Measurements from ENCODE around the gene C9orf78.
"Not testable (repeated sequence)": the region's sequence is repeated elsewhere in the genome, so short reads cannot be mapped to it uniquely, and the experiment has no call there.

The C9orf78 gene

DNA sequence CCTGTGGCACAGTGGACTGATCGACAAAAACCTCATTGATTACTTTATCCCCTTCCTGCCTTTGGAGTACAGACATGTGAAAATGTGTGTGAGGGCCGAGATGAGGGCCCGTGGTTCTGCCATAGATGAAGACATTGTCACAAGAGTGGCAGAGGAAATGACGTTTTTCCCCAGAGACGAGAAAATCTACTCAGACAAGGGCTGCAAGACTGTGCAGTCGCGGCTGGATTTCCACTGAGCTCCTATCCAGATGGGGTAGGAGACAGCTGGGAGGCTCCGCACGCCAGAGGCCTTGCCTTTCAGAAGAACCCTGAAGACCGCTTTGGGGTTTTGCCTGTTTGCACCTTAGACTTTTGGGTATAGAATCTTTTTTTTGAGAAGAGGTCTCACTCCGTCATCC, 25.7 kb downstream of the C9orf78 start:
- no peak for DNase-seq

DNA sequence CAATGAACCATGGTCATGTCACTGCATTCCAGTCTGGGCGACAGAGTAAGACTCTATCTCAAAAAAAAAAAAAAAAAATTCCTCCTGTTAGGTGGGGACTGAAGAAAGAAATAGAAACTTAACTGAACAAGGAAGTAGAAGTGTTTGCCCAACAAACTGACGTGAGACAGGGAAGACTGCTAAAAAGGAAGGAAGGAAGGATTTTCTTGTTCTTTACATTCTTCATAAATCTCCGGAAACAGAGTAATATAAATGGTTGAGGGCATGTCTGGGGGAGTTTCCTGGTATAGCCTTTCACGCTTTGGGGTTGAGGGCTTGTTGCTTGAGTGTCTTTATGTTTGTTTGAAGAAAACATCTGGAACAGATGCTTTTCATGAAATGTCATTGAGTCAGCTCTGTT, 29.0 kb downstream of the C9orf78 start:
- DNase-seq, result no peak

DNA sequence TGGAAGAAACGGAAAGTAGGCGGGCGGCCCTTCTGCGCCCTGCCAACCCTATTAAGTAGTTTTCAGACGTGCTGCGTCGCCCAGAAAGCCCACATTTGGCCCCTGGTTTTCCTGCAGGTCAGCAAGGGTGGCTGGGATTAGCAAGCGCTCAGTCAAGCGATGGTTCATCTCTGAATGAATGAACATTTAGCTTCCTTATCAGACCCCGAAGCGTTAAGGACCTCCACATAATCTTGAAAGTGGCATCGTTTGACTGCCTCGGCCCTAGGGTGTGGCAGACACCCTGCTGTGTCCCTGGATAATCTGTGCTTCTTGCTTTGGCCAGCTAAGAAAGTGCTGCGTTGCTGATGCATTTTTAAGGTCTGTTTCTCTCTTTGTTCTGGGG, 31.4 kb downstream of the C9orf78 start:
- DNase-seq, result no peak

DNA sequence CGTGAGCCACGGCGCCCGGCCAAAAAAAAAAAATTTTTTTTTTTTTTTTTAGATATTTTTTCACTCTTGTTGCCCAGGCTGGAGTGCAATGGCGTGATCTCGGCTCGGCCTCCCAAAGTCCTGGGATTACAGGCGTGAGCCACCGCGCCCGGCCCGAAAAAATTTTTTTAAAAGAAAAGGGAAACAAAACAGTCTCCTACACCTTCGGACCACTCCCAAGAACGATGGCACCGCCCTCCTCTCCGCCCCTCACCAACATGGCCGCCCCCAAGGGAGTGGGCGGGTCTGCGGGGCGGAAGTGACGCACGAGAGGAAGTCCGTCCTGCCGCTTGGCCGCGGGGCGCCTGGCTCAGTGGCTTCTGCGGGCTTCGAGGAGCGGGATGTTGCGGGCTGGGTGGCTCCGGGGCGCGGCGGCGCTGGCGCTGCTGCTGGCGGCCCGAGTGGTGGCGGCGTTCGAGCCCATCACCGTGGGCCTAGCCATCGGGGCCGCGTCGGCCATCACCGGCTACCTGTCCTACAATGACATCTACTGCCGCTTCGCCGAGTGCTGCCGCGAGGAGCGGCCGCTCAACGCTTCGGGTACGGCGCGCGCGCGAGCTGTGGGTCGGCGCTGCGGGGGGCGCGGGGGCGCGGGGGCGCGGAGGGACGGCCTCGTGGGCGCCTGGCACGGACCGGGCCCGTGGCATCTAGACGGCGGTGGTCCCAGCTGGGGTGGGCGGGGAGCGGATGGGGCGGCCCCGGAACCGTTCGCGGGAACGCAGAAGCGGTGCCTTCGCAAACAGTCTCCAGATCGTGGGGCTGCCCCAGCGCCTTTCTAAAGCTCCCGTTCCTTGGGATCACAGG, 32.0 kb downstream of the C9orf78 start, which contains the start of gene TOR1B:
TSS of gene TOR1B (plus strand) at position 352 of the 843 bp plus-strand sequence. CDS start at position 381, 29 bp downstream.
- DNase-seq, result peak; percentile 97

DNA sequence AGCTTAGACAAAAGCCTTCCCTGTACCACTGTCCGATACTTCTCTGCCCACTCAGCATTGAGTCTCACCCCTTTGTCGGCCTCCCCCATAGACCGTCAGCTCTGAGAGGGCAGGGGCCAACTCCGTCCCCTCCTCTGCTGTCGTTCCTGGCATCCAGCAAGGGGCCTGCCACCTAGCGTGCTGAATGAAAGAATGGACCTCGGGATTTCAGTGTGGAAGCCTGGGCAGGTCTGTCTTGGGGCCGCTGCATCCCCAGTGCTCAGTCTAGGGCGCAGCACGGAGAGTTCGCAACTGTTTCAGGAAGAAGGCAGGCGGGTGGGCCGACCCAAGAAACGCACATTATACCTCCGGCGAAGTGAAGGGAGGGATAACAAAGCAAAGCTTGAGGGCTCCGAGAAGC, 33.6 kb downstream of the C9orf78 start:
- DNase-seq, result no peak

DNA sequence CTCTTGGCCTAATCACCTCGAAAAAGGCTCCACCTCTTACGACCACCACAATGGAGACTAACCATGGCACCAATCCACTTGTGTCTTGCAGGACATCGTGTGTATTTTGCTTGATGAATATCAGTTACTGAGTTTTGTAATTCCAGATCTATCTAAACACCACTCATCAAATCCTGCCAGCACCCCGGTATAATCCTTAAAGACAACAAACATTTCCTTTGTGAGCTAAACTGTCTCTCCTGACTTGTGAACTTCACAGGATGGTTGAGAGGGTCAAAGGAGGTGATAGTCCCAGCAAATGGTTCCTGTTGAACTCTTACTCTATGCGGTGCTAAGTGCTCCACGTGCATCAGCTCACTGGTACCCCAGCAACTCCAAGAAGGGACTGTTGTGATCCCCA, 36.1 kb downstream of the C9orf78 start:
- no peak for DNase-seq

DNA sequence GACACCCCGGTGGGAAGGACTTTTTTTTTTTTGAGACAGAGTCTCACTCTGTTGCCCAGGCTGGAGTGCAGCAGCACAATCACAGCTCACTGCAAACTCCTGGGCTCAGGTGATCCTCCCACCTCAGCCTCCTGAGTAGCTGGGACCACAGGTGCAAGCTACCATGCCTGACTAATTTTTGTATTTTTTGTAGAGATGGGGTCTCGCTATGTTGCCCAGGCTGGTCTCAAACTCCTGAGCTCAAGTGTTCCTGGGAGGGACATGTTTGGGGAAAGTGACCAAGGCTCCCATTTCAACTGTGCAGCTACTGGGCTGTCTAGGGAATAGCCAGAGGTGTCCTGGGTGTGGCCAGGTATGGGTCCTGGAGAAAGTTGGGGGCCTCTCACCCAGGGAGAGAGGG, 39.0 kb downstream of the C9orf78 start:
- DNase-seq, result not testable (repeated sequence)

DNA sequence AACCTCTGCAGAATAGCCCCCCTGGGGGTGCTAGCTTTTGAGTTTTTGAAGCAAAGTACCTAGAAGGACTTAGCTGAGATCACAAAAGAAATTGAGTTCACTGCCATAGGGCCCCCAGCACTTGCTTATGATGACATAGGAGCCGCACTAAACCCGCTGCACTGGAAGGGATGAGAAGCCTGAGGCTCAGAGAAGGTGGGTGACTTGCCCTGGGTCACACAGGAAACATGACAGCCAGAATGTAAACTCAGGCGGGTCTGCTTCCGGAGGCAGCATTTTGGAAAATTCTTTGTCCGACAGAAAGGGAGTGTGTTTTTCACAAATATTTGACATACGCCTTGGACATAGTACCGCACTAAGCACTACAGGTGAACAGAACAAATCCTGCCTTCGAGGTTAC, 40.5 kb downstream of the C9orf78 start:
- no peak for DNase-seq

DNA sequence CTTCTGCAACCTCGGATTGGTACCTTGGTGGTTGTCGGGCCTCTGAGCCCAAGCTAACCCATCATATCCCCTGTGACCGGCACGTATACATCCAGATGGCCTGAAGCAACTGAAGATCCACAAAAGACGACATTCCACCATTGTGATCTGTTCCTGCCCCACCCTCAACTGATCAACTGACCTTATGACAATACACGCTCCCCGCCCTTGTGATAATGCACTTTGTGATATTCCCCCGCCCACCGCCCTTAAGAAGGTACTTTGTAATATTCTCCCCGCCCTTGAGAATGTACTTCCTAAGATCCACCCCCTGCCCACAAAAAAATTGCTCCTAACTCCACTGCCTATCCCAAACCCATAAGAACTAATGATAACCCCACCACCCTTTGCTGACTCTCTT, 48.6 kb downstream of the C9orf78 start:
- no peak for DNase-seq

DNA sequence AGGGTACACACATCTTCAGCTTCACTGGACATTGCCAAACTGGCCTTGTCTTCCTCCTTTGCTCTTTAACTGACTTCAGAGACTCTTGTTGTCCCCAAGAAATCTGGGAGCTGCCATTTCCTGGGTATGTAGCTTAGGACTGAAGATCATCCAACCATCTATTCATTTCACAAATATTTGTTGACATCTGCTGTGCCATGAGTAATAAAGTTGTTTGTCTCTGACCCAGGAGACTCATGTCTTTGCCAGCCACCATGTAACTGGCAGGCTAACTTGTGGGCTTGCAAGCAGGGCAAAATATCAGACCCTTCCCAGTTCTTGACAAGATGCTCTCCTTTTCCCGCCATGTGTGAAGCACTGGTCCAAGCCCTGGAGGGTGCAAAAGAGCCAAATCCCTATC, 49.2 kb downstream of the C9orf78 start:
- DNase-seq, result no peak

DNA sequence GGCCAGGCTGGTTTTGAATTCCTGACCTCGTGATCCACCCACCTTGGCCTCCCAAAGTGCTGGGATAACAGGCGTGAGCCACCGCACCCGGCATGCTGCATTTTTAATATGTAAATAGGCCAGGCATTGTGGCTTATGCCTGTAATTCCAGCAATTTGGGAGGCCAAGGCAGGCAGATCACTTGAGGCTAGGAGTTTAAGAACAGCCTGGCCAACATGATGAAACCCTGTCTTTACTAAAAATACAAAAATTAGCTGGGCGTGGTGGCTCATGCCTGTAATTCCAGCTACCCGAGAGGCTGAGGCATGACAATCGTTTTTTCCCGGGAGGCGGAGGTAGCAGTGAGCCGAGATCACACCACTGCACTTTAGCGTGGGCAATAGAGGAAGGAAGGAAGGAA, 50.1 kb downstream of the C9orf78 start:
- DNase-seq, result not testable (repeated sequence)

DNA sequence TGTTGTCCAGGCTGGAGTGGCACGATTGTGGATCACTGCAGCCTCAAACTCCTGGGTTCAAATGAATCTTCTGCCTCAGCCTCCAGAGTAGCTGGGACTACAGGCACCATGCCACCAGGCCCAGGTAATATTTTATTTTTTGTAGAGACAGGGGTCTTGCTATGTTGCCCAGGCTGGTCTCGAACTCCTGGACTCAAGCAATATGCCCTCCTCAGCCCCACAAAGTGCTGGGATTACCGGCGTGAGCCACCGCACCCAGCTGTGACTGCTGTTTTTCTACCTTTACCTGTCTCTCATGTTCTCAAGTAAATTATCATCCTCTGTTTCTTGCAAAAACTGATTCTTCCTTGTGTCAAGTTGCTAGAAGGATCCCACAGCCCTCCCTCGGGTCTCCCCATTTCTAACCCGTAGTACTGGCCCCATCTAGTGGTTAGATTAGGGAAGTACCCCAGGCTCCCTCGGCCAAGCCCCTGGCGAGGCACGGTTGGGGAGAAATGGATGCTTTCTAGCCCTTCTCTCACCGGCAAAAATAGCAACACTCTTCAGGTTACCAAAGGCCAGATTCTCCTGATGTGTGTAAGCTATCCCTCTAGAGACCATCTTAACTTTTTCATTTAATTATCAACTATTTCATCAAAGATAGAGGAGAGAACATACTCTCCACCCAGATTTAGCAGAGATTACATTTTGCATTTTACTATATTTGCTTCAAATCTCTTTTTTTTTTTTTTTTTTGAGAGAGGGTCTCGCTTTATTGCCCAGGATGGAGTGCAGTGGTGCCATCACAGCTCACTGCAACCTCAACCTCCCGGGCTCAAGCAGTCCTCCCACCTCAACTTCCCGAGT, 51.3 kb downstream of the C9orf78 start:
- DNase-seq, result peak; percentile 87

DNA sequence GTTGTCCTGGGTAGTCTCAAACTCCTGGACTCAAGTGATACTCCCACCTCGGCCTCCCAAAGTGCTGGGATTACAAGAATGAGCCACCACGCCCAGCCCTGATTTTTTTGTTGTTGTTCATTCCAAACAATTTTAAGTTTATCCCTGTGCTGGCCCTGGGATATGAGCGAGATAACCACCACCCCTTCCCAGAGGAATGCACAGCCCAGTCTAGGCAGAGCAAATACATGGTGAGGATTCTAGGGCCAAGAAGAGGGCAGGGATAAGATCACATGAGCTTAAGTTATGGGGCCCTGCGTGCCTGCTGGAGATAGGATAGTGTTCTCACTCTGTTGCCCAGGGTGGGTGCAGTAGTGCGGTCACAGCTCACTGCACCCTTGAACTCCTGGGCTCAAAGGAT, 53.1 kb downstream of the C9orf78 start:
- no peak for DNase-seq

DNA sequence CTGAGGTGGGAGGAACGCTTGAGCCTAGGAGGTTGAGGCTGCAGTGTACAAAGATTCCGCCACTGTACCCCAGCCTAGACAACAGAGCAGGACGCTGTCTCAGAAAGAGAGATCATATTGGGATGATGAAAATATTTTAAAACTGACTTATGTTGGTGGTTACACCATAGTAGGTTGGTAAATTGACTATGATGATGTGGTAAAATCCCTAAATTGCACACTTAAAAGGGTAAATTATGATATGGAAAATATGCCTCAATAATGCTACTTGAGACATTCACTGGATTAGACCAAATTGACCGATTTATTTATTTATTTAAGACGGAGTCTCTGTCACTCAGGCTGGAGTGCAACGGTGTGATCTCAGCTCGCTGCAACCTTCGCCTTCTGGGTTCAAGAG, 53.9 kb downstream of the C9orf78 start:
- no peak for DNase-seq

DNA sequence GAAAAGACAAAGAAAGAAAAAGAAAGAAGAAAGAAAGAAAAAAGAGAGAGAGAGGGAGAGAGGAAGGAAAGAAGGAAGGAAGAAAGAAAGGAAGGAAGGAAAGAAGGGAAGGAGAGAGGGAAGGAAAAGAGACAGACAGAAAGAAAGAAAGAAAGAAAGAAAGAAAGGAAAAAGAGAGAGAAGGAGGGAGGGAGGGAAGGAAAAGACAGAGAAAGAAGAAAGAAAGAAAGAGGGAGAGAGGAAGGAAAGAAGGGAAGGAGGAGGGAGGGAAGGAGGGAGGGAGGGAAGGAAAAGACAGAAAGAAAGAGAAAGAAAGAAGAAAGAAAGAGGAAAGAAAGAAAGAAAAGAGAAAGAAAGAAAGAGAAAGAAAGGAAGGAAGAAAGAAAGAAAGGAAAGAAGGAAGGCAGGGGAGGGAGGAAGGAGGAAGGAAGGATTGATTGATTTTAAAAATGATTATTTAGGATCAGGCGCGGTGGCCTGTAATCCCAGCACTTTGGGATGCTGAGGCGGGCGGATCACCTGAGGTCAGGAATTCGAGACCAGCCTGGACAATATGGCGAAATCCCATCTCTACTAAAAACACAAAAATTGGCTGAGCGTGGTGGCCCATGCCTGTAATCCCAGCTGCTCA, 55.4 kb downstream of the C9orf78 start:
- no peak for DNase-seq

DNA sequence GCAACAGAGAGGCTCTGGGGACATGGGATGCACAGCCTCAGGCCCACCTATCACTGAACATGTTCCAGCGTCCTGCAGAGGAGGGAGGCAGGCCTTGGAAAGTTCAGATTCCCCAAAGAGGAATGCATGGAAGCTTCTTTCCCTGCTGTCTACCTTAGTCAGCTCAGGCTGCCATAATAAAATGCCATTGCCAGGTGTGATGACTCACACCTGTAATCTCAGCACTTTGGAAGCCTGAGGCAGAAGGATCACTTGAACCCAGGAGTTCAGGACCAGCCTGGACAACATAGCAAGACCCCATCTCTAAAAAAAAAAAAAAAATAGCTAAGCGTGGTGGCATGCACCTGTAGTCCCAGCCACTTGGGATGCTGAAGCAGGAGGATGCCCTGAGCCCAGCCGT, 56.6 kb downstream of the C9orf78 start:
- DNase-seq, result no peak

DNA sequence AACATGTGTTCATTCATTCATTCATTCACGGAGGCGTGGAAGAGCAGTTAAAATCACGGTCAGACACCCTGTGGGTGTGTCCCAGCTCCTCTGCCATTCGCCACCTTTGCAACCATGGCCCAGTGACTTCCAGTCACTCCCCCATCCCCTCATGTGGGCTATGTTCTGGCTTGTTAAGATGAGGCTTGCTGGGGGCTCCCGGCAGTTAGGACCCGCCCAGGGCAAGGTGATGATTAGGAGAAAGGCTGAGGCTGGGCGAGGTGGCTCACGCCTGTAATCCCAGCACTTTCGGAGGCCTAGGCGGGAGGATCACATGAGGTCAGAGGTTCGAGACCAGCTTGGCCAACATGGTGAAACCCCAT, 57.3 kb downstream of the C9orf78 start:
- no peak for DNase-seq
